ENCODE results near the gene GPR62. TPM values are rescaled to one million over a fixed set of nuclear protein-coding genes. Genes with fewer than 3 reads are reported as not detected.
A peak's percentile ranks its signal among the peaks of the same experiment; 100 is the strongest.

GPR62 gene
- total RNA-seq, 1 experiment from 2014 or later, result not detected

DNA sequence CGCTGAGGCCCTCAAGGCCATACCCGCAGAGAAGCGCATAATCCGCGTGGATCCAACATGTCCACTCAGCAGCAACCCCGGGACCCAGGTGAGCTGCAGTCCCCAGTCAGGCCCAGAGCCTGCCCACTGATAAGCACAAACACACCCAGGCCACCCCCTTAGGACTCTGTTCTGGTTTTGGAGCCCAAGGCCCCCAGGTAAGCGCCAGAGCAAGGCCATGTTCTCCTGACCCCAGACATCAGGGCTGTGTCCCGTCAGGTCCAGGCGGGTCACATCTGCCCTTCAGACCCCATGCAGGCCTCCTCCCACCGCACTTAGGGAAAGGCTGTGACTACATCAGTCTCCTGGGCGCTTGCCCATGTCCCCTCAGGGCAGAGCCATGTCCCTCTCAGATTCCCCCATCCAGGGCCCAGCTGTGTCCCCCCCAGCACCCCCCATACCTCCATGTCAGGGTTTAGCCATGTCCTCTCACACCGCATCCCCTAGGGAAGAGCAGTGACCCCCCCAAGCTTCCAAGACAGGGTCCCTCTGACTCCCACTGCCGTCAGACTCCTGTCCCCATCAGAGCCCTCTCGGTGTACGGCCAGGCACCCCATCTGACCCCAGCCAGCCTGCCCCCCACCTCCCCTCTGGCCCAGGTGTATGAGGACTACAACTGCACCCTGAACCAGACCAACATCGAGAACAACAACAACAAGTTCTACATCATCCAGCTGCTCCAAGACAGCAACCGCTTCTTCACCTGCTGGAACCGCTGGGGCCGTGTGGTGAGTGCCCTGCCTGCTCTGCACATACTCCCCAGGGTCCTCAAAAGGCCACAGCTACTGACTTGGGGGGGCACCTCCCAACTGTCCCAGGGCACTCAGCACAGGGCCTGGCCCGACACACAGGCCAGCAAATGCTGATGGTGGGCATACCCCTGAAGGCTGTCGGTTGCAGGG, 11.5 kb upstream of the GPR62 start:
- H3K36me3 ChIP-seq (ENCODE audit: control insufficient read depth, insufficient read depth, low read length), result no peaks in the 10 kb centered on the region; the same call in 1 of the 2 replicates
- H3K4me3 ChIP-seq (ENCODE audit: low read depth in 2 of 2, low read length in 2 of 2), result no peak overlapping the region; a peak in 1 of 4 replicates
- TF ChIP-seq, protein P1, sequence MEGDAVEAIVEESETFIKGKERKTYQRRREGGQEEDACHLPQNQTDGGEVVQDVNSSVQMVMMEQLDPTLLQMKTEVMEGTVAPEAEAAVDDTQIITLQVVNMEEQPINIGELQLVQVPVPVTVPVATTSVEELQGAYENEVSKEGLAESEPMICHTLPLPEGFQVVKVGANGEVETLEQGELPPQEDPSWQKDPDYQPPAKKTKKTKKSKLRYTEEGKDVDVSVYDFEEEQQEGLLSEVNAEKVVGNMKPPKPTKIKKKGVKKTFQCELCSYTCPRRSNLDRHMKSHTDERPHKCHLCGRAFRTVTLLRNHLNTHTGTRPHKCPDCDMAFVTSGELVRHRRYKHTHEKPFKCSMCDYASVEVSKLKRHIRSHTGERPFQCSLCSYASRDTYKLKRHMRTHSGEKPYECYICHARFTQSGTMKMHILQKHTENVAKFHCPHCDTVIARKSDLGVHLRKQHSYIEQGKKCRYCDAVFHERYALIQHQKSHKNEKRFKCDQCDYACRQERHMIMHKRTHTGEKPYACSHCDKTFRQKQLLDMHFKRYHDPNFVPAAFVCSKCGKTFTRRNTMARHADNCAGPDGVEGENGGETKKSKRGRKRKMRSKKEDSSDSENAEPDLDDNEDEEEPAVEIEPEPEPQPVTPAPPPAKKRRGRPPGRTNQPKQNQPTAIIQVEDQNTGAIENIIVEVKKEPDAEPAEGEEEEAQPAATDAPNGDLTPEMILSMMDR (IDR thresholded peaks at IDR 0.05), result no peak
- no peak for TF ChIP-seq REST (IDR thresholded peaks at IDR 0.05; ENCODE audit: insufficient read depth in 1 of 2, low read depth in 2 of 2, low read length in 1 of 2)
- no peak for TF ChIP-seq SIN3A (IDR thresholded peaks at IDR 0.05; ENCODE audit: borderline replicate concordance, insufficient read depth, low read depth, low read length)
- TF ChIP-seq TCF7L2 (IDR thresholded peaks at IDR 0.05; ENCODE audit: low read depth, low read length), result no peak
- no peak for TF ChIP-seq POLR2AphosphoS5 (IDR thresholded peaks at IDR 0.05; ENCODE audit: low read depth, low read length)
- intact Hi-C loops (cut with micrococcal nuclease; ENCODE audit: unreplicated experiment) (loop anchor here (2.0 kb wide), 1 partner anchor 31 kb away; the partner anchor contains the start of genes ABHD14A and ABHD14B), in situ Hi-C loops (cut with HindIII; ENCODE audit: low pct_unique_long_range_greater_than_20kb, low sequenced_read_pairs) (no loop called here)
- peaks cover 7% of the 10 kb centered on the region; the same call in 1 of the 2 replicates for H3K4me1 ChIP-seq (ENCODE audit: control insufficient read depth, insufficient read depth, low read length)
- no TSS peak for BruUV-seq (replicated peaks)
- CTCF ChIA-PET, result interaction anchor here (1.1 kb wide), 1 partner anchor 18 kb away, joined by 3 read pairs; no protein-coding TSS in a partner anchor
- H3K27ac ChIP-seq (ENCODE audit: low read length), result peak overlapping the region; percentile 95
- H3K9me3 ChIP-seq (ENCODE audit: control insufficient read depth, insufficient read depth, low read depth, low read length), result no peaks in the 10 kb centered on the region
- H3K27me3 ChIP-seq (ENCODE audit: control insufficient read depth, insufficient read depth, low read length), result no peaks in the 10 kb centered on the region
- ATAC-seq, result no peak
- no peak for DNase-seq (ENCODE audit: low read depth, low spot score)
- POLR2A ChIA-PET, result no interaction called here

- BruUV-seq (replicated peaks), result no TSS peak
- H3K4me3 ChIP-seq (ENCODE audit: low read depth in 2 of 2, low read length in 2 of 2), result no peak overlapping the region
- TF ChIP-seq REST (IDR thresholded peaks at IDR 0.05; ENCODE audit: insufficient read depth in 1 of 2, low read depth in 2 of 2, low read length in 1 of 2), result no peak
- TF ChIP-seq POLR2AphosphoS5 (IDR thresholded peaks at IDR 0.05; ENCODE audit: low read depth, low read length), result no peak
- TF ChIP-seq TCF7L2 (IDR thresholded peaks at IDR 0.05; ENCODE audit: low read depth, low read length), result no peak
- ATAC-seq, result no peak
- no peaks in the 10 kb centered on the region; the same call in 1 of the 2 replicates for H3K36me3 ChIP-seq (ENCODE audit: control insufficient read depth, insufficient read depth, low read length)
- no peaks in the 10 kb centered on the region for H3K9me3 ChIP-seq (ENCODE audit: control insufficient read depth, insufficient read depth, low read depth, low read length)
- peaks cover 7% of the 10 kb centered on the region; the same call in 1 of the 2 replicates for H3K4me1 ChIP-seq (ENCODE audit: control insufficient read depth, insufficient read depth, low read length)
- intact Hi-C loops (cut with micrococcal nuclease; ENCODE audit: unreplicated experiment), result no loop called here
- CTCF ChIA-PET, result no interaction called here
- H3K27ac ChIP-seq (ENCODE audit: low read length), result no peak overlapping the region
- DNase-seq (ENCODE audit: low read depth, low spot score), result no peak
- no peaks in the 10 kb centered on the region for H3K27me3 ChIP-seq (ENCODE audit: control insufficient read depth, insufficient read depth, low read length)
- POLR2A ChIA-PET, result interaction anchor here (0.6 kb wide), 1 partner anchor 8 kb away, joined by 6 read pairs; no protein-coding TSS in a partner anchor
- in situ Hi-C loops (cut with HindIII; ENCODE audit: low pct_unique_long_range_greater_than_20kb, low sequenced_read_pairs), result no loop called here
These were observed 10.6 kb upstream of the GPR62 start for GRCh38 chr3:51944451-51945021.

Measured in Panc1 (cell line).